ENCODE data around the gene COMMD3.
A peak's percentile ranks its signal among the peaks of the same experiment; 100 is the strongest.

The COMMD3 gene

DNA sequence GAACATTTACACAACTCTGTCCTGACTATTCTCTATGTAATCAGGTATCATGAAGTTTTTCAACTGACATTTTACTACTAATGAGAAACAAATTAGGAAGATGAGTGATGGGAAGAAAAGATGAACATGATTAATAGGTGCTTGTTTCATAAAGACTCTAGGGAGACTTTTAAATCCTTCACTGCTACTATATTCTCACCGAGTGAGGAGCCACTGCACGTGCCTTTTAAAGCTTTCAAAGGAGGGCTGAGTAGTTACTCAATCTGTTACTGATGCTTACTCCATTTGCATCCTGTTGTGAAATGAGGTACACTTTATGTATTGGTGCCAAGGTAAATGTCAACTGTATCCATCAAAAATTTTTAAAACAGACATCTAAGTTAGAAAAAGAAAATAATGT, 1.3 kb upstream of the COMMD3 start:
- Mint-ChIP-seq H3K36me3 (no peaks in the 10 kb centered on the region), H3K4me3 (no peak overlapping the region), H3K4me1 (peaks cover 13% of the 10 kb centered on the region), H3K27ac (peak overlapping the region; percentile 98), H3K9me3 (no peaks in the 10 kb centered on the region), H3K27me3 (no peaks in the 10 kb centered on the region)
- no peak for ATAC-seq

DNA sequence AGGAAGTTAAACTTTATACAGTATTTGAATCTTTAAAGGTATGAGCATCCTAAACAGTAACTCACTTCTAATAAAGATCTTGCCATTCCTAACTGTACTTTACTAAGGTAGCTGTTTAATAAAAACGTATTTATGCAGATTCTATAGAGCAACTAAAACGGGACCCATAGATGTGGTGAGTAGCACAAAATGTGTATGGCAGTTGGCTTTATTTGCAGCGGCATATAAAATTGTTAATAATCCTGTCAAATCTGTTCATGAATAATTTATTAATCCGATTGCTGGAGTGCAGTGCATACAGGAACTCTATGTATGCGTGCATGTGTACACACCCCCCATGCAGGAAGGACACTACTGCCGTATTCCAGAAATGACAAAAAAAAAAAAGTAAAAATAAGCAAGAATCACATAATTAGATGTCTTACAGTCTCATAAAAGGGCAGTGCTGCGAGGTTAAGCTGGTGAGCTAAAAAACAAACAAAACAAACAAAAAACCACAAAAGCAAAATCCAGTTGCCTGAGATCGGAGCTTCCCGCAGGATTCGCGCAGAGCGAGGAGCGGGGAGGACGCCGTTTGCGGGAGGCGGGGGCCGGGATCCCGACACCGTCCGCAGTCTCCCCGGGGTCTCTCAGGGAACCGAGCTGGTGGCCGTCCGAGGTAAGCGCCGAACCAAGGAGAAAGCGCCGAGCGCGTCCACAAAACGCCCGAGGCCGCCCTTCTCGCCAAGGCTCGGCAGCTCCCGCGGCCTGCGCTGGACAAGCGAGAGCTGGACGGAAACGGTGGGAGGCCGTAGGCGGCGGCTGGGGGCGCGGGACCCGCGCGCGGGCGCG, 518 bp upstream of the COMMD3 start:
- ATAC-seq = peak; percentile 42
- H3K27ac Mint-ChIP-seq = peak overlapping the region; percentile 98
- no peaks in the 10 kb centered on the region for H3K27me3 Mint-ChIP-seq
- H3K4me1 Mint-ChIP-seq = peaks cover 17% of the 10 kb centered on the region
- no peaks in the 10 kb centered on the region for H3K9me3 Mint-ChIP-seq
- no peaks in the 10 kb centered on the region for H3K36me3 Mint-ChIP-seq
- H3K4me3 Mint-ChIP-seq = peak overlapping the region; percentile 97

DNA sequence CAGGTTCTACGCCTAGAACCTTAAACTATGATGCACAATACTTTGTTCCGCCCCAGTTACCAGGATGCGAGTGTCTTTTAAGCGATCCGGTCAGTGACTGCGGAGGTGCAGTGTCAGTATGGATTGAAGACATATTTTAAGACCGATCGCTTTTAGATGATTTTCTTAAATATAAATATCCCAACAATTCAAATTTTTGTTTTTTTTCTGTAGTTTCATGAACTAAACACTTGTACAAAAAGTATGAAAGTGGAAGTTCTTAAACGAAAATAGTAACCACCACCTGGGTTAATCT, 835 bp downstream of the COMMD3 start:
- Mint-ChIP-seq H3K36me3 (no peaks in the 10 kb centered on the region), H3K4me1 (peaks cover 18% of the 10 kb centered on the region), H3K4me3 (peak overlapping the region; percentile 97), H3K27ac (peak overlapping the region; percentile 98), H3K9me3 (no peaks in the 10 kb centered on the region), H3K27me3 (no peaks in the 10 kb centered on the region)
- ATAC-seq = peak; percentile 41

DNA sequence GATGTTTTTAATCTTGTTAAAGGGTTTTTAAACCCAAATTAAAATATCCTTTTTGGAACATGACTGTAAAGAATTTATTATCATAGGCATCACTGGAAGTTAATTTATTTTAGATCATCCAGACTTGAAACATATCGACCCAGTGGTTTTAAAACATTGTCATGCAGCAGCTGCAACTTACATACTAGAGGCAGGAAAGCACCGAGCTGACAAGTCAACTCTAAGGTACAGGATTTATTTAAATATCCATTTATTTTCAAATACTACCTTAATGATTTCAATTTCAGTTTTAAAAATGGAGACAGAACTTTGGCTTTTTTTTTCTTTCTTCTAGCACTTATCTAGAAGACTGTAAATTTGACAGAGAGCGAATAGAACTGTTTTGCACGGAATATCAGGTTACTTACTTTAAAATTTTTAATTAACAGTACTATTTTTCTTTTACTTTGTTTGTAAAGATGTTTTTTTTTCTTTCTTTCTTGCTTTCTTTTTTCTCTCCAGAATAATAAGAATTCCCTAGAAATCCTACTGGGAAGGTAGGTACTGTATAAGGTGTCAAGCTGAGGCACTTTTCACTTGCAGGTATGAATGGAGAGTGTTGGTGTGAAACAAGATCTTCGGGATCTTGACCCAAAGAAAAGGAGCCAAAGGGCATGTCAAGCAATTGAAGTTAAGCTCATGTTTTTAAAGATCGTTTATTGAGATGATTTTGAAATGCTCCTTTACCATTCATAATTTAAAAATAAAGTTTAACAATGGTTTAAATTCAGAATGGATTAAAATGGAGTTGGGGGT, 1.8 kb downstream of the COMMD3 start:
- Mint-ChIP-seq H3K27me3 (no peaks in the 10 kb centered on the region), H3K27ac (peak overlapping the region; percentile 98), H3K4me3 (no peak overlapping the region), H3K9me3 (no peaks in the 10 kb centered on the region), H3K4me1 (peaks cover 27% of the 10 kb centered on the region), H3K36me3 (no peaks in the 10 kb centered on the region)
- no peak for ATAC-seq

DNA sequence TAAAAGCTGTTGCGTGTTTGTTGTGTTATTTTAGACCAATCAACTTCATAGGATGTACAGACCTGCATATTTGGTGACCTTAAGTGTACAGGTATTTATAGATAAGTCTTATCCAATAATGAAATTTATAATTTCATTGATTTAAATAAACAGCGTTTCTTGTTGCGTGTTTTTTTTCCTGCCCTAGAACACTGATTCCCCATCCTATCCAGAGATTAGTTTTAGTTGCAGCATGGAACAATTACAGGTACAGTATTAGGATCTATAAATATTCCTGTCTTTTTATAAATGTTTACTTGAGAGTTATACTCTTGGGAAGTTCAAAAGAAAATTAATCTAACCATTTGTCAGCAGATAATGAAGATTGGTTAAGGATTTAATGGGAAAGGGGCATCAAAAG, 2.6 kb downstream of the COMMD3 start:
- no peak overlapping the region for H3K27ac Mint-ChIP-seq

DNA sequence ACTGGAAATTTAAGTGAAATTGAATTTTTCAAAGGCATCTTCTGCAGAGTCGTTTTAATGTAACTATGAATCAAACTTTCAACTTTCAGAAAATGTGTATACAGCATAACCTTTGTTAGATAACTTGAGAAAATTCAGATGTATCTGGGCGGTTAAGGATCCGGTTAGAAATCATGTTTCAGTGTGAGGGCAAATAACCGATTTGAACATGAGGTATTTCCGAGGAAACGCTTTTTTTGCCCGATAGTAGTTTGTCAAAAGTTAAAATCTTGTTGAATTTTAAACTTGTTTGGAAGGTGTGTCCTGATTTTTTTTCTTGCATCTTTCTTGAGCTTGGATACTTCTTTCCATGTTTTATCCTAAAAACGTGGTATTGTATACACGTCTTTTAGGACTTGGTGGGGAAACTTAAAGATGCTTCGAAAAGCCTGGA, 3.4 kb downstream of the COMMD3 start:
- Mint-ChIP-seq H3K4me3 (peak overlapping the region; percentile 93), H3K36me3 (no peaks in the 10 kb centered on the region), H3K9me3 (no peaks in the 10 kb centered on the region), H3K4me1 (peaks cover 43% of the 10 kb centered on the region), H3K27me3 (no peaks in the 10 kb centered on the region), H3K27ac (peak overlapping the region; percentile 91)
- no peak for ATAC-seq

More for the DNA sequence above, 2.6 kb downstream of the COMMD3 start:
- Mint-ChIP-seq H3K36me3 (no peaks in the 10 kb centered on the region), H3K9me3 (no peaks in the 10 kb centered on the region), H3K4me1 (peaks cover 35% of the 10 kb centered on the region), H3K4me3 (no peak overlapping the region), H3K27me3 (no peaks in the 10 kb centered on the region)
- no peak for ATAC-seq

DNA sequence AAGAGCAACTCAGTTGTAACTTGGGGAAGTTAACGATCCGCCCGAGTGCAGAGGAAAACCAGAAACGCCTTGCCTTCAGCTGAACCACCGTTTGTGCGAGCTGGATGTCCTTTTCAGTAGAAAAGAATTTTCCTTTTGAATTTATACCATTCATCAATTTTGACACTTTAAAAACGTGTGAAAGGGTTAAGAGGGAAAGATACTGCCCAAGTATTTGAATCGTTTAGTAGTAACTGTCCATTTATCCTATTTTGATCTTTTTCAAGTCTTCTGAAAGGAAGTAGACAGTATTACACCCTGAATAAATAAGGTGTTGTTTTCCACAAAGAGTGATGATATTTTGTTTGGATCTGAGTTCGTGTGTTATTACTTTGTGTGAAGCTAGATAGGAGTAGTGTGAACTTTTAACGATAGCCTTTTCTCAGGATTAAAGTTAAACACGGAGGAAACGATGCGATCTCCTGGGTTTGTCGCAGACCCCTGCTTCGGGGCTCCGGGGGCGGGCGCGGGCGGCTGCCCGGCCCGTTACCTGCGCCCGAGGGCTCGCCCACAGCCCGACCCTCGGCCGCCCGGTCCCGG, 3.9 kb downstream of the COMMD3 start:
- H3K27ac Mint-ChIP-seq = peak overlapping the region; percentile 91
- peaks cover 46% of the 10 kb centered on the region for H3K4me1 Mint-ChIP-seq
- H3K9me3 Mint-ChIP-seq = no peaks in the 10 kb centered on the region
- H3K27me3 Mint-ChIP-seq = no peaks in the 10 kb centered on the region
- ATAC-seq = no peak
- no peaks in the 10 kb centered on the region for H3K36me3 Mint-ChIP-seq
- H3K4me3 Mint-ChIP-seq = peak overlapping the region; percentile 93

DNA sequence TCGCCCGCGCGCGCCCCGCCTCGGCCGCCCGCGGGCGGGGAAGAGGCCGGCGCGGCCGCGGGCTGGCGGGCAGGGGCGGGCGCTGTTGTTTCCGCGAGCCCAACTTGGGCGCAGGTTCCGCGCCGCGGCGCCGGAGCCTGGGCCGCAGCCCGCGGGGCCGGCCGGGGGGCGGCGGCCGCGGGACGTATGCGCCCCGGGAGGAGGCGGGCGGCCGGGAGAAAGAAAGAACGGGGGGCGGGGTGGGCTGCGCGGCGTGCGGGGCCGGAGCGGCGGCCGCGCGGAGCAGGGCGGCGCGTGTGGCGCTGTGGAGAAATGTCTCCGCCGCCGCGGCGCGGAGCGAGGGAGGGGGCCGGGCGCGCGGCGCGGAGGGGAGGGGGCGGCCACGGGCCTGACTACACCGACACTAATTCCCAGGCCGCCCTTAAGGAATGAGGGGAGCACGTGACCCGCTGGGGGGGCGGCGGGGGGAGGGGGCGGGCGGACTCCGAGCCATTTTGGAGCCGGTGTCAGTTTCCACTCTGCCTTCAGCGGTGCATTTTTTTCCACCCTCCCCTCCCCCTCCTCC, 4.5 kb downstream of the COMMD3 start, which contains the start of gene BMI1:
Gene BMI1 (plus strand): TSS at position 509 of the 565 bp plus-strand sequence. CDS start 5,351 bp downstream, outside the sequence.
- peak; percentile 58 for ATAC-seq
- peaks cover 41% of the 10 kb centered on the region for H3K4me1 Mint-ChIP-seq
- peak within 1 kb of the TSS; percentile 94 for H3K27ac Mint-ChIP-seq
- no peaks in the 10 kb centered on the region for H3K9me3 Mint-ChIP-seq
- H3K4me3 Mint-ChIP-seq = peak within 1 kb of the TSS; percentile 93
- no peaks in the 10 kb centered on the region for H3K27me3 Mint-ChIP-seq
- no peaks in the 10 kb centered on the region for H3K36me3 Mint-ChIP-seq

DNA sequence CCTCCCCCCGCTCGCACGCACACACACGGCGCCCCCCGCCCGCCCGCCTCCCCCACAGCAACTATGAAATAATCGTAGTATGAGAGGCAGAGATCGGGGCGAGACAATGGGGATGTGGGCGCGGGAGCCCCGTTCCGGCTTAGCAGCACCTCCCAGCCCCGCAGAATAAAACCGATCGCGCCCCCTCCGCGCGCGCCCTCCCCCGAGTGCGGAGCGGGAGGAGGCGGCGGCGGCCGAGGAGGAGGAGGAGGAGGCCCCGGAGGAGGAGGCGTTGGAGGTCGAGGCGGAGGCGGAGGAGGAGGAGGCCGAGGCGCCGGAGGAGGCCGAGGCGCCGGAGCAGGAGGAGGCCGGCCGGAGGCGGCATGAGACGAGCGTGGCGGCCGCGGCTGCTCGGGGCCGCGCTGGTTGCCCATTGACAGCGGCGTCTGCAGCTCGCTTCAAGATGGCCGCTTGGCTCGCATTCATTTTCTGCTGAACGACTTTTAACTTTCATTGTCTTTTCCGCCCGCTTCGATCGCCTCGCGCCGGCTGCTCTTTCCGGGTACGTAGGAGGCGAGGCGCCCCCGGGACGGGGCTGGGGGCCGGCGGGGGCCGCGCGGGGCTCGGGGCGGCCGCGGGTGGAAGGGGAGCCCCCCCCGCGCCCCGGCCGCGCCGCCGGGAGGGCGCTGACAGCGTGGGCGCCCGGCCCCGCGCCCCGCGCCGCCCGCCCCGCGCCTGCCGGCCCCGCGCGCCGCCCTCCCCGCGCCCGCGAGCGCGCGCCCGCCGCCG, 5.2 kb downstream of the COMMD3 start:
- Mint-ChIP-seq H3K9me3 (no peaks in the 10 kb centered on the region), H3K27me3 (no peaks in the 10 kb centered on the region), H3K4me1 (peaks cover 45% of the 10 kb centered on the region), H3K27ac (peak overlapping the region; percentile 94), H3K4me3 (peak overlapping the region; percentile 90), H3K36me3 (no peaks in the 10 kb centered on the region)
- ATAC-seq = peak; percentile 61

DNA sequence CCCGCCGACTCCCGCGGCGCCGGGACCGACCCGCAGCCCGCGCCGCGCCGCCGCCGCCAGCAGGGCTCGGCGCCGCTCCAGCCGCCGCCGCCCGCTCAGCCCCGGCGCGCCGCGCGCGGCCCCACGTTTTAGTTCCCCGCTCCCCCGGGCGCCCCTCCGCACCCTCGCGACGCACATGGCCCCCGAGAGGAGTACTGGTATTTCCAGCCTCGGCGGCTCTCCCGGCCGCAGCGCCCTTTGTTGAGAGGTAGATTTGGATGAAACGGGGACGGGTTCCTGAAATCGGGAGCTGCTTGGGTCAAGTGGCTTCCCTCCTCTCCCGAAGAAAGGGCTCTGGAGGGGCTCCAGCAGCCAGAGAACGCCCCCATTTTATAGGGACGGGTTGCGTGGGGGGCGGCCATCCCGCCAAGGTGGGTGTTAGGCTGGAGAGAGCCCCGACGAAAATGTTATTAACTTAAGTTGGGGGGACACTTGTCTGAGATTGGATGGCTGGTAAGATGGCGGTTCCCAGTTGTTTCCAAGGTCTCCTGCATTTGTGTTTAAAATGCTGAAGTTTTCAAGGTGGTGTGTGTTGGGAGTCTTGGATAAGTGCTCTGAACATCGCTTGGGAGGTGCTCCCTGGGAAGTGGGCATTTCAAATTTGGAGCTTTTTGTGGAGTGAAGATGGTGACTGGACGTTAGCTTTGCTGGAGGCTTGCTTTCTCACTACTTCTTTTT, 5.9 kb downstream of the COMMD3 start:
- H3K36me3 Mint-ChIP-seq = no peaks in the 10 kb centered on the region
- H3K4me1 Mint-ChIP-seq = peaks cover 47% of the 10 kb centered on the region
- H3K4me3 Mint-ChIP-seq = peak overlapping the region; percentile 93
- no peaks in the 10 kb centered on the region for H3K9me3 Mint-ChIP-seq
- H3K27ac Mint-ChIP-seq = peak overlapping the region; percentile 94
- no peak for ATAC-seq
- no peaks in the 10 kb centered on the region for H3K27me3 Mint-ChIP-seq

DNA sequence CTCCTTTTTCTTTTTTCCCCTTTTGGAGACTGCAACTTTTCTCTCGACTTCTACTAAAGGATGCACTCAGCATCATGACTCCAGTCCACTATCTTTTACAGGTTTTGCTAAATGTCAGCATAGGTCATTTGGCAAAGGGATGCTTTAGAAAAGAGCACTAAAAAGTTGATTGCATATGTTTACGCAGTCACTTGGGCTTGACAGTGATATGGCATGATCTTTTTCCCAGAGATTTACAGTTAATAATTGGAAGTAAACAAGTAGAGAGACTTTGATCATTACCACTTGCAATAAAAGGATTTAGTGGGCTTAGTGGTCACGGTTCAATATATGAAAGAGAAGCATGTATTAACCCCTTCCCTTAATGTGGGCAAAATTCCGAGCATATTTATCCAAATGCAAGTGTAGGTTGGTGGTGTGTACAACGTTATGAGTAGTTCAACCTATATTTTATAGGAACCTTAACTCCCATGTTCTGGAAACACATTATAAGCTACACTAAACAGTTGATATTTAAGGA, 6.5 kb downstream of the COMMD3 start:
- Mint-ChIP-seq H3K36me3 (no peaks in the 10 kb centered on the region), H3K27me3 (no peaks in the 10 kb centered on the region), H3K9me3 (no peaks in the 10 kb centered on the region), H3K27ac (peak overlapping the region; percentile 94), H3K4me1 (peaks cover 47% of the 10 kb centered on the region), H3K4me3 (peak overlapping the region; percentile 93)
- no peak for ATAC-seq

DNA sequence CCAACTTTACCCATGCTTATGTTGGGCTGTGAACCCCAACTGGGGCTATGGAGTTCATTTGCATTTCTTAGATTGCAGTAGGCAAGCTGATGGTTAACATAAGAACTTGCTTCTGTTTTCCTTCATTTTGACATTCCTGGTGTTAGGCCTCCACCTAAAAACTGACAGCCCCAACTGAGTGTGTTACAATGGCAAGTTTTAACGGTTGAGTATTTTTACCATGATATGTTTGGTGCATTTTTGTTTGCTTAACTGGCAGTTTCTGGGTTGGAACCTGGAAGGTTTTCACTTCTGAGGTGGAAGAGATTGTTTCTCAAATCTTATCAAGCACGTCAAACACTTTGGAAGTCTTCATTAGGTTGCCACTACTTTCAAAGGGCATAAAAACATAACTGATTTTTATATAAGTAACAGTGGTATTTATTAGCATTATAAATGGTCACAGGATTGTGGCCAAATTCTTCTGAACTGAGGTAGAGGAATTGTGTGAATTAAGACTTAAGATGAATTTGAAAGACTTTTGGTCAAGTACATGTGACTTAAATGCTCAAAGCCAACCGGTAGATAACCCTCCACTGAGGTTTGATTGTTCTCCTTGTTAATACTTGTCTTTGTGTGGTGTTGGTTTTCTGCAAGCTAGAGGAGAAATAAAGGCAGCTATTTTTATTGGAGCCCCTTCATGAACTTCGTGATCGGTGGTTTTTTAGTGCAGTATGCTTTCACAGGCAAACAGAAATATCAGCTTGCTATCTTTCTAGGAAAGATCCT, 7.5 kb downstream of the COMMD3 start:
- H3K27me3 Mint-ChIP-seq = no peaks in the 10 kb centered on the region
- ATAC-seq = no peak
- H3K4me3 Mint-ChIP-seq = no peak overlapping the region
- no peaks in the 10 kb centered on the region for H3K9me3 Mint-ChIP-seq
- peaks cover 47% of the 10 kb centered on the region for H3K4me1 Mint-ChIP-seq
- H3K27ac Mint-ChIP-seq = peak overlapping the region; percentile 36
- no peaks in the 10 kb centered on the region for H3K36me3 Mint-ChIP-seq

DNA sequence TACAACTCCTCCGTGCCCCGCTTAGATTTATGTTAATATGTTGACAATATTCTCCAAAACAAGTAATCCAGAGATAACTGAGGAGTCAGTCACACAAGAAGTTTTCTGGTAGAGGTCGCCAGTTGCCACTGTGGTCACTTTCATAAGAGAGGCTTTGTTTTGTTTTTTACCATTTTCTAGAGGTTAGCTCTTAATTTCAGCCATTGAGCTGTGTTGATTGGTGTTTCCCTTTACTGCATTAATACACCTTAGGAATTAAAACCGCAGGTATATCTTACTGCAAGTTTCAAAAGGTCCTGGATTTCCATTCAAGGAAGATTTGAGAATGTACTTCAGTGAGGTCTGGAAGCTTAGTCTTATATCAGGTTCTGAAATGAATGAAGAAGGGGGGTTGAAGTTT, 8.2 kb downstream of the COMMD3 start:
- peak overlapping the region; percentile 36 for H3K27ac Mint-ChIP-seq
- H3K27me3 Mint-ChIP-seq = no peaks in the 10 kb centered on the region
- peak overlapping the region; percentile 80 for H3K4me3 Mint-ChIP-seq
- H3K4me1 Mint-ChIP-seq = peaks cover 47% of the 10 kb centered on the region
- H3K36me3 Mint-ChIP-seq = peaks cover 4% of the 10 kb centered on the region
- H3K9me3 Mint-ChIP-seq = no peaks in the 10 kb centered on the region
- ATAC-seq = no peak
